Inflammatory macrophage treated with lipopolysaccharide for 4 hours (primary cell): ENCODE measurements around the gene TMPRSS5.

ENCODE experiments used
- DNase-seq: peaks from one replicate; pipeline ENCODE4 v3.0.0-alpha.2; 2020

Gene TMPRSS5

DNA sequence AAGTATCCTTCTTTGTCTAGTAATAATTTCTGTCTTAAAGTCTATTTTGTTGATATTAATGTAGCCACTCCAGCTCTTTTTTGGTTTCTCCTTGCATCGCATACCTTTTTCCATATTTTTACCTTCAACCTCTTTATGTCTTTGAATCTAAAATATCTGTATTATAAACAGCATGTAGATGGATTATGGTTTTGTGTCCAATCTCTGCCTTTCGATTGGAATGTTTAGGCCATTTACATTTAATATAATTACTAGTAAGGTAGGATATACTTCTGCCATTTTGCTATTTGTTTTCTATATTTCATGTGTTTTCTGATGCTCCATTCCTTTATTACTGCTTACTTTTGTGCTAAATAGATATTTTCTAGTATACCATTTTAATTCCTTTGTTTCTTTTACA lies 39.5 kb downstream of the TMPRSS5 start:
- DNase-seq, result no peak

DNA sequence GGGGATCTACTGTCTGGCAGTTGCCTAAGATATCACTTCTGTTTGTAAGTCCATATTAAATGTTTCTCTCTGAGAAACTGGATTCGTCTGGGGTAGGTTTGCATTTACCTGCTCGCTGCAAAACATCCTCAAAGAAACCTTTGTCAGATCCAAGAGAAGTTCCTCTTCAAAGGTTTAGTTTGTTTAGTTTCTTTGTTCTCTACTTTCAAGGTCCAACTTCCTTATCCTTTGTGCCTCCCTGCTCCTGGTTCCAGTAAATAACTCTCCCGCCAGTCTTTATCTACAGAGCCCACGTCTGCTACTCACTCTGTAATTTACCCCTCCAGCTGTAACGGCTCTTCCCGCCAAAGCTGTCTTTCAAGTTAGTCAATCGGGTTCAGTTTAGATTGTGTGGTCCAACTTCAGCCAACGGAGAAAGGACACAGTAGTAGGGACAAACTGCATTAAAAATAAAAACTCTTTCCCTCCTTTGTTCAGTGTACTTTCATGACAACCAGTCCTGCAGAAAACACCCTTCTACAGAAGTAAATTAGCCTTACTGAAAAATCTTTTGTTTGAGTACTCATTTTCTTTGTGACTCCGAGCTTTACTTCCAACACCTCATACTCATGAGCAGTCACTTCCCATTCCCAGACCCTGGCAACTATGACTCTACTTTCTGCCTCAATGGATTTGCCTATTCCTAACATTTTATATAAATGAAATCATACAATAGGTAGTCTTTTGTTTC lies 41.0 kb downstream of the TMPRSS5 start:
- no peak for DNase-seq

DNA sequence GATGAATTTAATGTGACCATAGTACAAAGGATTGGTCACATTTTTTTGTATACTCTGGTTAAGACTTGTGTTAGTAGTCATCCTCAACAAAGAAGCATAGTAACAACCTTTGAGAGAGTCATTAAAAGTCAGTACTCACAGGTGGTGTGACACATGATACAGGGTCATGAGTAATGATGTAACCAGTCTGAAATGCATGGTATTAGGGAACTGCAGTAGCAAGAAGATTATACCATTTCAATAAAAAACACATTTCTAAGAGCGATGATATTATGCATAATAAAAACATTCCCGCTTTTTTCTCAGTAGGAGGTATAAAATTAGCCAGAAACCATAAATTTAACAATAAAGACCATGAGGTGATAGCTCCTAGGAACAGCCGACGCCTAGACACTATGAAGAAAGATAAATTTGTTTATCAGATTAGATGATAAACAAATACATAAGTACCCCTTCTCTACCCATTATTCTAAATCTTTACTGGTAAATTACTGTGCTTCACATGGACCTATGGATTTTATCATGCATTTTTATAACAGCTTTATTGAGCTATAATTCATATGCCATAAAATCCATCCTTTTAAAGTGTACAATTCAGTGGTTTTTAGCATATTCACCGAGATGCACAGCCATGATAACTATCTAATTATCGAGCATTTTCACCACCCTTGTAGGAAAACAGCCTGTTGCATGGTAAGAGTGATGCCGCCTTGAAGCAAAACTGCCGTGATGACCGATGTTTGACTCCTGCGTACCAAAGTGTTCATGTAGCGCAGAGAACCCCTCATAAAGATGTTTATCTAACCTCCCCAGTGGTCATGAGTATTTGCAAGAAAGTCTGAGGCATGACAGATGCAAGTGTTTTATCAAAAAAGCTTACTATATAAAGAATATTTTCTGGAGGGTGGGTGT lies 41.8 kb downstream of the TMPRSS5 start:
- no peak for DNase-seq

DNA sequence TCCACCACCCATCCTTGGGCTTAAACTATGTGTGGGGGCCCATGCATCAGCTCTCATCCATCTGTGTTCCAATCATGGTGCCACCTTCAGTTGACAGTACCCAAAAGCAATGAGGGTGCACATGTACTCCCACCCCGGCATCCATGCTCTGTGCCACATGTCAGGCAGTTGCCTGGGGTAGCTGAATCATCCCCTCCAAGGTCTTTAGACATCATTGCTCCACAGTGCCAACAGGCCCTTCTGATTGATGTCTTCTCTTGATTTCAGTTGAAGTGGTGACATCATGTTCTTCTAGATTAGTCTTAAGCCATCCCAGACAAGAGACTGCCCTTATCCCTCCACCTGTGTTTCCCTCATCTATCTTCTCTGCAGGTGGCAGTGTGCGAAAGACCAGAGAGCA lies 42.5 kb downstream of the TMPRSS5 start:
- DNase-seq, result no peak

DNA sequence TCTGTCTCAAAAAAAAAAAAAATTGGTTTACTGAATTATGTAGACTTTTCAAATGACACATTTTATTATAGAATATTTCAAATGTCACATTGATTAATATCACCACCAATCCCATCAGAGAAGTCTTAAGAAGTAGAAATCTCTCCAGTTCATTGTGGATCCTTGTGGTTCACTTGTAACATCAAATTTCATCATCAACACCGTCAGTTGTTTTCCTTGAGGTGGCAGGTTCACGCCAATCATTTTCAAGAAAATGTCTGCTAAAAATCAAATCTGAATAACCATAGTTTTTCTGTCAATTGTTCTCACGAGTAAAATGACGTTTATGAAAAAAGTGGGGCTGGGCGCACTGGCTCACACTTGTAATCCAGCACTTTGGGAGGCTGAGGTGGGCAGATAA lies 50.3 kb downstream of the TMPRSS5 start:
- no peak for DNase-seq

DNA sequence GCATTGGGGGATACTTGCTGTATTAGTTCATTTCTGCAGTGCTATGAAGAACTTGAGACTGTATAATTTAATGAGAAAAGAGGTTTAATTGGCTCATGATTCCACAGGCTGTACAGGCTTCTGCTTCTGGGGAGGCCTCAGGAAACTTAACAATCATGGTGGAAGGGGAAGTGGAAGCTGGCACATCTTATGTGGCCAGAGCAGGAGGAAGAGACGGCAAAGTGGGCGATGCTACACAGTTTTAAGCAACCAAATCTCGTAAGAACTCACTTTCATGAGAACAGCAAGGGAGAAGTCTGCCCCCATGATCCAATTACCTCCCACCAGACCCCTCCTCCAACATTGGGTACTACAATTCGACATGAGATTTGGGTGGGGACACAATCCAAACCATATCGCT lies 55.1 kb downstream of the TMPRSS5 start:
- peak; percentile 67 for DNase-seq

DNA sequence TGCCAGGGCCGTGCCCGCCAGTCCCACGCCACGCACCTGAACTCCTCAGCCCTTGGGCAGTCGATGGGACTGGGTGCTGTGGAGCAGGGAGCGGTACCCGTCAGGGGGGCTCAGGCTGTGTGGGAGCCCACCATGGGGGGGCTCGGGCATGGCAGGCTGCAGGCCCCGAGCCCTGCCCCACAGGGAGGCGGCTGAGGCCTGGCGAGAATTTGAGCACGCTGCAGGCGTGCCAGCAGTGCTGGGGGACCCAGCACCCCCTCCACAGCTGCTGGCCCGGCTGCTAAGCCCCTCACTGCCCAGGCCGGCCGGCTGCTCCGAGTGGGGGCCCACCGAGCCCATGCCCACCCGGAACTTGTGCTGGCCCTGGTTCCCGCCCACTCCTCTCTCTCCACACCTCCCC lies 56.8 kb downstream of the TMPRSS5 start:
- DNase-seq, result no peak

DNA sequence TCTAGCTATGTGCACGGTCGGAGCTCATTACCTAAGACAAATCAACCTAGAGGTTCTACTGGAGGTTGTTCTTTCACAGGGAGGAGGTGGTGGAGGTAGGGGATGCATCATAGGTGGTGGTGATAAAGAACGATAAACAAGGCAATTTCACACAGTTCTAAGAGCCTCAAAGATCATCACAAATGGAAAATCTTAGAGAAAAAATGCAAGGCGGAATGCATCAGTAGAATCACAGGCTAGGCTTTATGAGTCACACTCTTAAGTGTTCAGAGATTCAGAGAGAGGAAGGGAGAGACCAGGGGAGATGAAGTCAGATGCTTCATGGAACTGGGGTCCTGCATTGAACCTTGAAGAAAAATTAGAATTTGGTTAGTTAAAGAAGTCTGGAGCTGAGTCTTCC lies 58.3 kb downstream of the TMPRSS5 start:
- DNase-seq, result no peak

DNA sequence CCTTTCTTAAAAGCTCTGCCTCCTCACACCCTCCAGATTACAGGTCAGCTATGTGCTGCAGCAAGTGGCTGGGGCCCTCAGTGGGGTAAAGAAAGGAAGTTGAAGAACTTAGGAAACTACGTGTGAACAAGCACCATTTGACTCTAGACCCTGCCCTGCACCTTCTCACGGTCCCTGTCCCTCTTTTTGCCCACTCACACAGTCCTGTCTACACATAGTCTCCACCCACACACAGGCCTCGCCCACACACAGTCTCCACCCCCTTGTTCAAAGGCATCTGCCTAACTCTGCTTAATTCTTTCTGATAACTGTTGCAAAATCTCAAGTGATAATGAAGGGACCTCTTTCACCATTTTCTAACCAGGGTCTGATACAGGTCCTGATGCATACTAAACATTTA lies 59.0 kb downstream of the TMPRSS5 start:
- no peak for DNase-seq

DNA sequence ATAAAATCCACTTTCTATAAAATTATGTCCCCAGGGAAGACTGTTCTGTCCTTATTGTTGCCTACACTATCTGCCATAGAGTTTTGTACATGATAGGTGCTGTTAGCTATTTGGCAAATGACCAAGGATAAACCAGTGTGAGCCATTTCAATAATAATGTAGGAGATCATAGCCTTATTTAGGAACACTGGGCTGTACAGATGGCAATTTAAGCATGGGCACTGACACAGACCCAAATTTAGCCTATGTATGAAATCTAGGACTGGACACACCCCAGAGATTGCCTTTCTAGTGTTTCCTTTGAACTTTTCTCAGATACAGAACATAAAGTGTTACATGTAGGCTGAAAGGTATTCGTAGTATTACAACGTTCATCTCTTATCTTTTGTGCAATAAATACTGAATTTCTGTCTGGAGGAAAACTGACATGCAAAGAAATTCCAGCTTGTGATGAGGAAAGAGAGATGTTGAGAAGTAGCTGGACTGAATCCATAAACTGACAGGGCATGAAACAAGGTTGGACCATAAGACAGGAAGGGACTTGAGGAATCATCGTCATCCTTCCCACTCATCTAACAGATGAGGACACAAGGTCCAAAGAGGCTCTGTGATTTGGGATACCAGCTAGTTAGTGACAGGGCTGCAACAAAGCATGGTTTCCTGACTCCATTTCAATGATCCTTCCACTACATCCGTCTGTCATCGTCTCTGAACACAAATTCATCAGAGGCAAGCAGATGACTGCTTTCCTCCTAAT lies 60.3 kb downstream of the TMPRSS5 start:
- DNase-seq, result no peak

DNA sequence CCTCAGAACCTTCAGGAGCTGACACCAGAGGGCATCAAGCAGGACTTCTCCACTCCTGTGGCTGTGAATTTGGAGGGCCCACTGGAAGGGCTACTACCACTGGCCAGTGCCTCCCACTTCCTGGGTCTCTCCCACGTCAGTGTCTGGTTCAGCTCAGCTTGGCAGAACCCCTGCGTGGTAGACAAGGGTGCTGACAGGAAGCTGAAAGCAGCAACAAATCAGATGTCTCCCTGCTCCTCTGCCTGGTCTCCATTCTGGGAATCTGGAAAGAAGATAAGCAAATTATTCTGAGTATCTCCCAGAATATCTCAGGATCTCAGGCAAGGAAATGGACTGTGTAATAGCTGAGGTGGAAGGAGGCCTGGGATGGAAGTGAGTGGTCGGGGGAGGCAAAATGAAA lies 61.5 kb downstream of the TMPRSS5 start:
- no peak for DNase-seq

DNA sequence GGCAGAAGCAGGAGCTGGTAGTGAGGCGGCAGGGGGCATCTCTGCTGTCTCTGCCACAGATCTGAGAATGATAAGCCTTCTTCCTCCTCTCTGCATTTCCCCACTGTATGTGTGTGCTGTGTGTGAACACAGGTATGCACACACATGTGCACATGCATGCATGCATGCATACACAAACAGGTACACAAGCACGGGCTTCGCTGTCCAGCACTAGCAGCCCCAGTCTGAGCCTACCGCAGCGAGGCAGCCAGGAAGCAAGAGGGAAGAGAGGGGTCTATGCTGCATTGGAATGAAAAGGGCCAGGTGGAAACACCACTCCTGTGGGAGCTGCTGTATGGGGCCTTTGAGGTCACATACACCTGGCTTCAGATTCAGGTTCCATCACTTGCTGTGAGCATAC lies 62.4 kb downstream of the TMPRSS5 start:
- no peak for DNase-seq

DNA sequence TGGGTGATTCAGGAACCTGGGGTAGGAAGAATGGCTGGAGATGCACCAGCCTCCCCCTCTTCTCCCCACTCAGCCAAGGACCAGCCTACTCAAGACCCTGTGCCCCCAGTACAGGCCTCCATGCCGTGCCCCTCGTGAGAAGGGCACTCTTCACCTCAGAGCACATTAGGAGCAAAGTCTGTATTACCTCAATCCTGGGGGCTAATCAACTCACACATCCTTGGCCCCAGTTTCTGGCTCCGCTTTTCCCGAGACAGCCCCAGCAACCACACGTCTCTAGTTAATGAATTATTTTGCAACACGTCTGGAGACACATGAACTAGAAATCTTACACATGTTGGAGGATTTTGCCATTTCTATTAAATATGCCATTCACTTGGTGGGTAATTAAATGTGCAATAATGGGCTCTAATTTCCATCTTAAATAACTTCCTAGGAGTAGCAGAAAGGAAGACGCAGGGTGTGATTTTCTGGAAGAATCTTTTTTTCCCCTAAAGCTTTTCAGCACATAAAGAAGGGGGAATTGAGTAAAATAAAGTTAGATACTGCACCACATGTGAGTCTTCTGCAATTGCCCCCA lies 63.0 kb downstream of the TMPRSS5 start:
- DNase-seq, result no peak

DNA sequence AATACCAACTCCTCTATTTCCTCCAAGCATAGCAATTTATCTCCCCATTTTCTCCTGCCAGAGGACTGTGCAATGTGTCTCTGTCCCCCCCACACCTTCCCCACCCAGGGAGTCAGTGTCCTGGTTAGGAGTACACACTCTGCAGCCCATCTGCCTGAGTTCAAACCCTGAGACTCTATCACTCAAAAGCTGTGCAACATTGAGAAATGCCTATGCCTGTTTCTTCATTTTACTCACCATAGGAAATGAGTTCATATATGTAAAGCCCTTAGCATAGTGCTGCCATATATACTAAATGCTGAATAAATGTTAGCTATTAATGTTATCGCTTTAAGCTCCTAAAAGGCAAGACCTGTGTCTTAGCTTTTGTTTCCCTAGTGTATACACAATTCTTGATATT lies 64.0 kb downstream of the TMPRSS5 start:
- no peak for DNase-seq

DNA sequence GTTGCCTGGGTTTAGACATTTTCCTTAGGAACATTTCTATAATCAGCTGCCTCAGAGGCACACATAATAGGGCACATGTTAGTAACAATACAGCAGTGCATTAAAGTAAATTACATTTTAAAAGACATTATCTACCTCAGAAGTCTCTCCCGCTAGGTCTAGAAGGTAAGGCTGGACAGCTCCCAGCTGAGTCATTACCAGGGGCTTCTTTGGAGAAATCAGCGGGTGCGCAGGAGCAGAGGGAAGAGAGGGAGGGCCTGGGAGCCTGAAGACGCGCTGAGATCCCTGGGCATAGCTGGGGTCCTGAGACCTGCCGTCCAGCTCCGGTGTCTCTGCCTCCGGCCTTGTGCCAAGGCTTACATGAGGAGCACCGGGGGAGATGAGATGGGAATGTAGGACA lies 67.7 kb downstream of the TMPRSS5 start:
- DNase-seq, result no peak

DNA sequence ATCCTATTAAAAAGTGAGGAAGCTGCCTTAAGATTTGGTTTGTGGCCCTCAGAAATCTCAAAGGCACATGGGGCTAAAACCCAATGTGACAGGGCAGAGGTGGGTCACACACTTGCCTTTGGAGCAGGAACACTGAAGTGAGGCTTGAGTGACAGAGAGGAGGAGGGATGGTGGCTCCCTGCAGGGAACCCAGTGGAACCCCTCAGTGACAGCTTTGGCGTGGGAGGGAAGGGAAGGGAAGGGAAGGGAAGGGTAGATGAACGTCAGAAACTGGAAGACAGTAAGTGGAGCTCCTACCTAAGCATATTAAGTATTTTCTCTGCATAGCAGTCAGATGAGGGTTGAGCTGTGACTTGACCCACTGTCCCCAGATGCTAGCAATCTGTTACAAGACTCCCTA lies 68.5 kb downstream of the TMPRSS5 start:
- DNase-seq, result no peak
